Measurements from ENCODE around the gene UFD1. TPM values are rescaled to one million over a fixed set of nuclear protein-coding genes. Genes with fewer than 3 reads are reported as not detected.

The UFD1 gene
- total RNA-seq, 1 donor from 2014 or later: 41.8 TPM

DNA sequence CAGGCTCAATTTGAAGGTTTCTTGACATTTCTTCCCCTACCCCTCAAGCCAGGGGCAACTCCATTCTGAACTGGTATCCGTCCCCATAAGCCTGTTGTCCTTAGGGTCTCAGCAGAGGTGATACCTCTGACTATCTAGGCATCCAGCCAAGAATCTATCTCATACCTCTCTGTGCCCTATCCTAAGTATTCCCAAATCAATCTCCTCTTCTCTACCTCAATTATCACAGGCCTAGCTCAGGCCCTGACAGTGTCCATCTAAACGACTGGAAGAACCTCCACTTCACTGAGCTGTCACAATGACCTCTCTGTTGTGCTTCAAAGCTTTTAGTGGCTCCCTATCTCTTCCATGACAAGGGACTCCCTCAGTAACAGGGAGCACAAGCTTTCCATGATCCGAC is 74.3 kb downstream of the UFD1 start:
- no peaks in the 10 kb centered on the region for H3K9me3 ChIP-seq (replicated peaks)
- H3K4me1 ChIP-seq: peaks cover 27% of the 10 kb centered on the region
- TF ChIP-seq CTCF (IDR thresholded peaks at IDR 0.05; ENCODE audit: borderline replicate concordance): no peak
- H3K36me3 ChIP-seq: peaks cover 47% of the 10 kb centered on the region
- no peak for DNase-seq
- H3K27ac ChIP-seq (replicated peaks): no peak overlapping the region
- H3K27me3 ChIP-seq (ENCODE audit: low read depth): no peaks in the 10 kb centered on the region
- intact Hi-C loops (cut with micrococcal nuclease): no loop called here
- no peak overlapping the region for H3K4me3 ChIP-seq

DNA sequence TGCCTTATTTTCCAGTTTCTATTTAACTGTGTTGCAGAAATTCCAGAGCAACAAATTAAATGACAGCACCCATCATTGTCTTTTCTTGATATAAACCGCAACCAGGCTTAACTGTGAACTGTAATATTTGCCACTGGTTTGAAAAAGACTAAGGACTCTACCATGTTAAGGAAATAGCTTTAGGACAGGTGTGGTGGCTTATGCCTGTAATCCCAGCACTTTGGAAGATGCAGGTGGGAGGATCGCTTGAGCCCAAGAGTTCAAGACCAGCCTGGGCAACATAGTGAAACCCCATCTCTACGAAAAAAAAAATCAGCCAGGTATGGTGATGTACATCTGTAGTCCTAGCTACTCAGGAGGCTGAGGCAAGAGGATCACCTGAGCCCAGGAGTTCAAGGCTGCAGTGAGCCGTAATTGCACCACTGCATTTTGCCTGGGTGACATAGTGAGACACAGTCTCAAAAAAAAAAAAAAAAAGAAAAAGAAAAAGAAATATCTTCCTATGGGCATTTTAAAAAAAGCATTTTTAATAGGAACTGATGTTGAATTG is 76.3 kb downstream of the UFD1 start:
- no peaks in the 10 kb centered on the region for H3K9me3 ChIP-seq (replicated peaks)
- no peak overlapping the region for H3K27ac ChIP-seq (replicated peaks)
- H3K36me3 ChIP-seq: peaks cover 54% of the 10 kb centered on the region
- H3K27me3 ChIP-seq (ENCODE audit: low read depth): no peaks in the 10 kb centered on the region
- intact Hi-C loops (cut with micrococcal nuclease): no loop called here
- no peak for DNase-seq
- H3K4me3 ChIP-seq: no peak overlapping the region
- peaks cover 19% of the 10 kb centered on the region for H3K4me1 ChIP-seq
- no peak for TF ChIP-seq CTCF (IDR thresholded peaks at IDR 0.05; ENCODE audit: borderline replicate concordance)

DNA sequence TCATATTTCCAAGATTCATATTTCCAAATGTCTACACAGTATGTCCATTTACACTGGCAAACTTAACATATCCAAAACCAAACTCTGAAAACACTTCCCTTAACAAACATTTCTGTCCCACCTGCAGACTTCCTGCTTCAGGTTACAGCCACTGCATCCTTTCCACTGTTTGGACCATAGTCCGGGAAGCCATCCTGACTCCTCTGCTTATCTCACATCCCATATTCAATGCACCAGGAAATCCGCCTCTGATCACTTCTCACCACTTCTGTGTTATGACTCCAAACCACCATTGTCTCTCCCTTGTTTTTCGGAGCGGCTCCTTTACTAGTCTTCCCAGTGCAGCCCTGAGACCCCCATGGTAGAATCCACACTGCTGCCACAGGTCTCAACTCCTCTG is 77.5 kb downstream of the UFD1 start:
- peaks cover 59% of the 10 kb centered on the region for H3K36me3 ChIP-seq
- H3K4me1 ChIP-seq: peaks cover 18% of the 10 kb centered on the region
- no peaks in the 10 kb centered on the region for H3K27me3 ChIP-seq (ENCODE audit: low read depth)
- DNase-seq: no peak
- H3K9me3 ChIP-seq (replicated peaks): no peaks in the 10 kb centered on the region
- intact Hi-C loops (cut with micrococcal nuclease): no loop called here
- H3K4me3 ChIP-seq: no peak overlapping the region
- H3K27ac ChIP-seq (replicated peaks): no peak overlapping the region
- no peak for TF ChIP-seq CTCF (IDR thresholded peaks at IDR 0.05; ENCODE audit: borderline replicate concordance)

DNA sequence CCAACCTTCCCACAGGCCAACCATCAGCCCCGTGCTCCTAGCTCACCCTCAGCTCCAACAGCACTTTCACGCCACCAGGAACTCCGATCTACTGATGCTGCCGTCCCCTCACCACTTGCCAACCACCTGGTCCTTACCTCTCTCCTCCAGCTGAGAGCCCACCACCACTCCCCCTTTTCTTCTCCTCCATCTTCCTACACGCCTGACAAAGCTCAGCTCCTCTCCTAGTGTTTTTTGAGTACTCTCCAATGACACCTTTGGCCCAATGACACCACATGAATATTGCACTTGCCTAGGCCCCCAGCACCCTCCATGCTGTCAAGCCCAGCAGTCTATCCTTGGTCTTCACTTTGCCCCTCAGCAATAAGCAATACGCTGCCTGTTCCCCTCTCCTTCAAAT is 78.1 kb downstream of the UFD1 start:
- no peak overlapping the region for H3K4me3 ChIP-seq
- peaks cover 12% of the 10 kb centered on the region for H3K4me1 ChIP-seq
- no peak for TF ChIP-seq CTCF (IDR thresholded peaks at IDR 0.05; ENCODE audit: borderline replicate concordance)
- no peaks in the 10 kb centered on the region for H3K27me3 ChIP-seq (ENCODE audit: low read depth)
- H3K27ac ChIP-seq (replicated peaks): no peak overlapping the region
- H3K36me3 ChIP-seq: peaks cover 59% of the 10 kb centered on the region
- no peak for DNase-seq
- intact Hi-C loops (cut with micrococcal nuclease): no loop called here
- H3K9me3 ChIP-seq (replicated peaks): no peaks in the 10 kb centered on the region

Other genes with a start within 250 kb of the UFD1 start
- gene CLTCL1, start 187.5 kb downstream of the UFD1 start, total RNA-seq: 9.4 TPM
- 18.1 TPM for gene HIRA, start 47.5 kb downstream of the UFD1 start, total RNA-seq
- gene MRPL40, start 46.6 kb downstream of the UFD1 start, total RNA-seq: 57.2 TPM
- 76.2 TPM for gene C22orf39, start 31.5 kb downstream of the UFD1 start, total RNA-seq
- 0.77 TPM for gene CDC45, start 727 bp upstream of the UFD1 start, total RNA-seq
- gene CLDN5, start 45.2 kb upstream of the UFD1 start, total RNA-seq: 19.5 TPM
- 141 TPM for gene SEPTIN5, start 235.3 kb upstream of the UFD1 start, total RNA-seq
- not detected for gene GP1BB, start 244.3 kb upstream of the UFD1 start, total RNA-seq

All from left ventricle myocardium inferior (tissue), 1 donor.